Thyroid gland (tissue), 4 donors: ENCODE data around the gene DDX17. TPM values are rescaled to one million over a fixed set of nuclear protein-coding genes. Genes with fewer than 3 reads are reported as not detected.

Experiments used
- DNase-seq, 2 donors: peaks; one replicate each; pipeline ENCODE4 v3.0.0-alpha.2; 2019
- H3K27ac ChIP-seq, 3 donors: fragments of 200-600 bp; sonication (generic); 1 replicate in 2 of 3; 2 replicates in 1 of 3; pipeline ENCODE4 v1.5.1; 2016 to 2019; ENCODE audit warnings: mild to moderate bottlenecking in 1 of 3, moderate library complexity in 1 of 3
- H3K27me3 ChIP-seq: fragments of 200-600 bp; sonication (generic); one replicate; pipeline ENCODE4 v1.5.1; 2019
- H3K36me3 ChIP-seq, 2 donors: fragments of 200-600 bp; sonication (generic); one replicate each; pipeline ENCODE4 v1.5.1; 2016 to 2019
- H3K4me1 ChIP-seq, 2 donors: fragments of 200-600 bp; sonication (generic); one replicate each; pipeline ENCODE4 v1.5.1; 2017 to 2019
- H3K4me3 ChIP-seq, 3 donors: fragments of 200-600 bp; sonication (generic); replicated peaks in 1 of 3; 1 replicate in 2 of 3; 2 replicates in 1 of 3; pipeline ENCODE4 v1.5.1; 2016; ENCODE audit warnings: mild to moderate bottlenecking in 1 of 3
- H3K9me3 ChIP-seq: fragments of 200-600 bp; sonication (generic); one replicate; pipeline ENCODE4 v1.5.1; 2017
- CTCF ChIP-seq, 6 experiments: fragments of 200-600 bp in 3 of 6; fragments of 450-650 bp in 3 of 6; sonication (generic) in 3 of 6; IDR thresholded peaks; one replicate each; pipeline ENCODE4 v1.5.1; 2016 to 2019; ENCODE audit warnings: antibody characterized with exemption in 6 of 6, mild to moderate bottlenecking in 2 of 6, inconsistent platforms in 1 of 6, moderate library complexity in 1 of 6
- POLR2A ChIP-seq, 2 donors: fragments of 450-650 bp; IDR thresholded peaks; one replicate each; pipeline ENCODE4 v1.6.1; 2017; ENCODE audit warnings: antibody characterized with exemption in 2 of 2, mild to moderate bottlenecking in 2 of 2, moderate library complexity in 1 of 2
- WGBS, 2 donors: methylation state at CpG; one replicate each; pipeline ENCODE4 v1.1.5; 2017; 5-methylcytosine and 5-hydroxymethylcytosine counted together
- intact Hi-C: fragments of 100-400 bp; cut with DNase I; formaldehyde crosslinking; loops from one replicate; pipeline ENCODE4 v1.15.1; 2023
- total RNA-seq, 4 donors: library from RNA; depleted of rRNA; stranded (reverse); fragments of >200 nt; gene quantifications; one replicate each; pipeline ENCODE4 v1.2.3, GENCODE V29; 2016

Gene DDX17
- total RNA-seq, 4 donors from 2014 or later, result 594 to 1,014 (median 833) TPM

- Histone ChIP-seq H3K36me3 (peaks cover 97 to 98% of the 10 kb centered on the region in 2 donors), H3K27ac (no peak overlapping the region), H3K27me3 (no peaks in the 10 kb centered on the region), H3K4me3 (no peak overlapping the region), H3K4me1 (no peaks in the 10 kb centered on the region), H3K9me3 (no peaks in the 10 kb centered on the region)
- intact Hi-C loops, result no loop called here
- TF ChIP-seq POLR2A (IDR thresholded peaks at IDR 0.05) (no peak), CTCF (IDR thresholded peaks at IDR 0.05) (no peak)
- DNase-seq, result no peak
- WGBS, 2 donors, result 82 to 85% methylated on average over 7 of the region's 7 CpGs
Observed at GRCh38 chr22:38489561-38490145, 16.5 kb downstream of the DDX17 start.

- Histone ChIP-seq H3K4me1 (no peaks in the 10 kb centered on the region), H3K27me3 (no peaks in the 10 kb centered on the region), H3K27ac (no peak overlapping the region), H3K4me3 (no peak overlapping the region), H3K9me3 (no peaks in the 10 kb centered on the region), H3K36me3 (peaks cover 97 to 98% of the 10 kb centered on the region in 2 donors)
- no peak for DNase-seq
- 93 to 94% methylated on average over 17 of the region's 17 CpGs for WGBS, 2 donors
- no peak for TF ChIP-seq CTCF (IDR thresholded peaks at IDR 0.05)
- no peak for TF ChIP-seq POLR2A (IDR thresholded peaks at IDR 0.05)
- intact Hi-C loops, result no loop called here
Observed at GRCh38 chr22:38489142-38489541, 17.0 kb downstream of the DDX17 start.

GRCh38 chr22:38487946-38488345, 18.2 kb downstream of the DDX17 start:
- no peak for DNase-seq
- Histone ChIP-seq H3K27ac (no peak overlapping the region), H3K36me3 (peaks cover 97 to 98% of the 10 kb centered on the region in 2 donors), H3K9me3 (no peaks in the 10 kb centered on the region), H3K27me3 (no peaks in the 10 kb centered on the region), H3K4me1 (no peaks in the 10 kb centered on the region), H3K4me3 (no peak overlapping the region)
- no peak for TF ChIP-seq POLR2A (IDR thresholded peaks at IDR 0.05)
- WGBS, 2 donors, result 91 to 92% methylated on average over 6 of the region's 6 CpGs
- intact Hi-C loops, result no loop called here

GRCh38 chr22:38485783-38486182, 20.3 kb downstream of the DDX17 start:
- no peak overlapping the region for H3K27ac ChIP-seq
- H3K9me3 ChIP-seq, result no peaks in the 10 kb centered on the region
- H3K27me3 ChIP-seq, result no peaks in the 10 kb centered on the region
- 82 to 86% methylated on average over 5 of the region's 5 CpGs for WGBS, 2 donors
- H3K36me3 ChIP-seq, result peaks cover 94 to 96% of the 10 kb centered on the region in 2 donors
- no peak overlapping the region for H3K4me3 ChIP-seq
- intact Hi-C loops, result no loop called here
- DNase-seq, result no peak
- no peak for TF ChIP-seq POLR2A (IDR thresholded peaks at IDR 0.05)
- TF ChIP-seq CTCF (IDR thresholded peaks at IDR 0.05), result no peak
- H3K4me1 ChIP-seq, result no peaks in the 10 kb centered on the region

- H3K36me3 ChIP-seq, result peaks cover 79 to 81% of the 10 kb centered on the region in 2 donors
- no peaks in the 10 kb centered on the region for H3K9me3 ChIP-seq
- H3K27ac ChIP-seq, result no peak overlapping the region
- 46 to 60% methylated on average over 1 of the region's 1 CpG for WGBS, 2 donors
- no peak for DNase-seq
- peaks cover 4 to 7% of the 10 kb centered on the region in 2 donors for H3K4me1 ChIP-seq
- no peaks in the 10 kb centered on the region for H3K27me3 ChIP-seq
- intact Hi-C loops, result no loop called here
- TF ChIP-seq CTCF (IDR thresholded peaks at IDR 0.05) (no peak), POLR2A (IDR thresholded peaks at IDR 0.05) (no peak)
- H3K4me3 ChIP-seq, result no peak overlapping the region
Observed at GRCh38 chr22:38484244-38484643, 21.9 kb downstream of the DDX17 start.
